HS-5 (cell line): ENCODE results near the gene IPO4.
"Not testable (repeated sequence)": the region's sequence is repeated elsewhere in the genome, so short reads cannot be mapped to it uniquely, and the experiment has no call there.

Experiments used
- DNase-seq: peaks from one replicate; pipeline ENCODE4 v3.0.0-alpha.2; 2012; ENCODE audit warnings: low read depth

Gene IPO4

DNA sequence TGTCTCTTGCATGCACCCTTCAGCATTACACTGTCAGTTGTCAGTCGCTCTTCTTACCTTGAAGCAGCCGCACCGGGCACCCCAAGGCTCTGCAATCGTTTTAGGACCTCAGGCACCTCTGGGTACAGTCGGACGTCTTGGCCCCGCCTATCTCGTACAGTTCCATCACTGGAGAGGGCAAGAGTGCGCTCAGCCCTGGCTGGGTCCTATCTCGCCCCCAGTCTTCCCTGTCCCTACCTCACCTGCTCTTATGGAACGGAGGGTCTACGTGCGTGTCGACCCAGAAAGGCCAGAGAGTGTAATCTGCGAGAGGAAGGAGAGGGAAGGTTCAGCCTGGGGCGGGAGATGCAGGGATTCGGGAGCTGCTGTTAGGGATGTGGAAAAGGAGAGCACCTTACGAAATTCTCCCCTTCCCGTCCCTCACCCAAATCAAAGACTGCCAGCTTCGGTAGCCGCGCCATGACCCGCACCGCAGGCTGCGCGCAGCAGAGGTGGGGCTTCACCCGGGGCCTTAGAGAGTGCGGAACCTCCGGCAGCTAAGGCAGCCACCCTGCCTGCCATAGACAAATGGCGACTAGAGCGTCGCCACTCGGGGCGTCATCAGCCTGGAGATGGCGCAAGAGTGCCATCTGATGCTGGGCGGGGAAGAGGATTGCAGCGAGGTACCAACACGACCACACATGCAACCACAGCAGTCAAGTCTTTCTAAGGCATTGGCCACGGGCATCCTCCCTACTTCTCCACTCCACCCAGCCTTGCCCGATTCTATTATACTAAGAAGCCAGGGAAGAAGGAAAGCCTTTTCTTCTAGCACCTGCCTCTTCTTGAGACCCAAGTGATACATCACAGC is 27.1 kb upstream of the IPO4 start, which contains the start of gene MDP1:
Gene MDP1, minus strand, starts transcription at position 572 of the 850 bp plus-strand sequence. Its CDS starts 111 bp downstream, at position 461.
- peak; percentile 64 for DNase-seq

- no peak for DNase-seq
These were observed 25.4 kb upstream of the IPO4 start for GRCh38 chr14:24213866-24214662.

GRCh38 chr14:24212924-24213865 is 24.6 kb upstream of the IPO4 start, which contains the start of gene CHMP4A:
Gene CHMP4A (minus strand): TSS chr14:24213488. CDS start chr14:24213439, 49 bp downstream.
- DNase-seq, result peak; percentile 85

- DNase-seq, result no peak
These were observed 22.7 kb upstream of the IPO4 start for GRCh38 chr14:24211311-24211710.

DNA sequence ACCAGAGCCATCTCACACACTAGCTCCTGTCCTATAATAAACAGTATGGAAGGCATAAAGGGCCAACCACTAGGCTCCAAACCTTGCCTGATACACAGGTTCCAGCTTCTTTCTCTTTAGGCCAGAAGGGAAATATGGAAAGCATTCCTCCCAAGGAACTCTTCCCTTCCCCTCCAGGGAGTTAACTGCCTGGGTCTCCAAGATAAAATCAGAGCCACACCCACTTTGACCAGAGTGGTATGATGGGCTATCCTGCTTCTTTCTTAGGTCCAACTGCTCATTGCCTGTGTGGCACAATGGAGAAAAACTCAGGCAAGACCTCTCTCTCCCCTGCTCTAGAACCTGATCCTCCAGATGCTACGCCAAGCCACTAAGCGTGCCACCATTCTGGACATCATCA is 19.0 kb upstream of the IPO4 start:
- no peak for DNase-seq

GRCh38 chr14:24207104-24207551 is 18.5 kb upstream of the IPO4 start:
- DNase-seq, result no peak

DNA sequence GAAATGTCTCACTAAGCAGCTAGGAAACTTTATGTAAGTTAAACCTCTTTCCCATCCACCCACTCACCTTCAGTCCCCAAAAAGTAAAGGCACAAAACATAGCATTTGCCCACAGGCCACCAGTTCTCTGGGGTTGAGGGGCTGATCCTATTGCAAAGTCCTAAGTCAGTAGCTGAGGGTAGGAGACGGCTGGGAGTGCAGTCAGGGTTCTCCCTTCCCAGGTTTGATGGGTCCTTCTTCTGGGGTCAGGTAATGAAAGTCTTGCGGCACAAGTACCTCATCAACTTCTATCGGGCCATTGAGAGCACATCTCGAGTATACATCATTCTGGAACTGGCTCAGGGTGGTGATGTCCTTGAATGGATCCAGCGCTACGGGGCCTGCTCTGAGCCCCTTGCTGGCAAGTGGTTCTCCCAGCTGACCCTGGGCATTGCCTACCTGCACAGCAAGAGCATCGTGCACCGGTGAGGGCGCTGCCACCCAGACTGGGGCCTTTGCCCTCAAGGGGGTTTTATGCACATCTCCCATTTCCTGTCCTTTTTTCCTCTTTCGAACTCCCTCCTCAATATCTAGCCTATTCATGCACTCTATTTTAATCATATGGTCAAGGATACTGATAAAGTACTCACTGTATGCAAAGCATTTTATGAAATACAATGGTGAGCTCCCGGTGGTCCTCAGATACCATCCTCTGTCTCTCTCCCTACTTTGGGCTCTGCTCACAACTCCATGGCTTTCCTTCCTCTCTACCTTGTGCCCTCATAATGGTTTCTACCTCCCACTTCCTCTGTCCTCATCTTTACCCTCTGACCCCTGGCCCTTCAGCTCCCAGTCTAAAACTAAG is 17.9 kb upstream of the IPO4 start:
- no peak for DNase-seq

- DNase-seq, result no peak
These were observed 15.8 kb upstream of the IPO4 start for GRCh38 chr14:24204163-24205146.

- not testable (repeated sequence) for DNase-seq
These were observed 14.8 kb upstream of the IPO4 start for GRCh38 chr14:24203249-24203886.

- not testable (repeated sequence) for DNase-seq
These were observed 13.9 kb upstream of the IPO4 start for GRCh38 chr14:24202538-24202937.

DNA sequence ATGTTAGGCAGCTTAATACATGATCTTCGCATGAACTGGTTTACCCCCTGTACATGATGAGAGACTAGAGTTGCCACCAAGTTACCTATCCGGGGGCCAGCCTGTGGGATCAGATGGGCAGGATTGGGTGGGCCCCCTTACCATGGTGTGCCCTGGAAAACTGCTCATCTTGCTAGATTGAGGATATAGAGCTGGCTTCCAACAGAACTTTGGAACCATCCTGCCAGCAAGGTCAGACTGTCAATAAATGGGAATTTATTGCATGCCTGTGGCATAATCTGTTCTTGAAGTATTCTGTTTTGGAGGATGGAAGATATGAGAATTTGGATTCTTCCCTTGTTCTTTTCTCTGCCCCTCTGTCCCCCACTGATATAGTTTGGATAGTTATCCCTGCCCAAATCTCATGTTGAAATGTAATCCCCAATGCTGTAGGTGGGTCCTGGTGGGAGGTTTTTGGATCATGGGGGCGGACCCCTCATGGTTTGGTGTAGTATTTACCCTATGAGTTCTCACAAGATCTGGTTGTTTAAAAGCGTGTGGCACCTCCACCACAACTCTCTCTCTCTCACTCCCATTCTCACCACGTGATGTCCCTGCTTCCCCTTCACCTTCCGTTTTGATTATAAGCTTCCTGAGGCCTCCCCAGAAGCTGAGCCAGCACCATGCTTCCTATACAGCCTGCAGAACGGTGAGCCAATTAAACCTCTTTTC is 10.4 kb upstream of the IPO4 start:
- no peak for DNase-seq

DNA sequence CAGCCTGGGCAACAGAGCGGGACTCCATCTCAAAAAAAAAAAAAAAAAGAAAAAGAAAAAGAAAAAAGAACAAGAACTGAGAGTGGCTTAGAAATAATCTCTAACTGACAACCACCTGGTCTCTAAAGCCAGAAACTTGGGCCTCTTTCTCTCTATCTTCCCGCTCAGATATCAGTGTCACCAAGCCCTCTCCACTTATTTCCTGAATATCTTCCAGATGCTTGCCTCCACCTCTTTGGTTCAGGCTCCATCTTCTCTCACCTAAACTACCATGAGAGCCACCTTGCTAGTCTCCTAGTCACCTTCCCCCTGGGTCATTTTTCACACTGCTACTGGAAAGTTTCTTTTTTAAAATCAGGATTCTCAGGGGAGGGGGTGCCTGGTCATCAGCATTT is 8.4 kb upstream of the IPO4 start:
- no peak for DNase-seq

DNA sequence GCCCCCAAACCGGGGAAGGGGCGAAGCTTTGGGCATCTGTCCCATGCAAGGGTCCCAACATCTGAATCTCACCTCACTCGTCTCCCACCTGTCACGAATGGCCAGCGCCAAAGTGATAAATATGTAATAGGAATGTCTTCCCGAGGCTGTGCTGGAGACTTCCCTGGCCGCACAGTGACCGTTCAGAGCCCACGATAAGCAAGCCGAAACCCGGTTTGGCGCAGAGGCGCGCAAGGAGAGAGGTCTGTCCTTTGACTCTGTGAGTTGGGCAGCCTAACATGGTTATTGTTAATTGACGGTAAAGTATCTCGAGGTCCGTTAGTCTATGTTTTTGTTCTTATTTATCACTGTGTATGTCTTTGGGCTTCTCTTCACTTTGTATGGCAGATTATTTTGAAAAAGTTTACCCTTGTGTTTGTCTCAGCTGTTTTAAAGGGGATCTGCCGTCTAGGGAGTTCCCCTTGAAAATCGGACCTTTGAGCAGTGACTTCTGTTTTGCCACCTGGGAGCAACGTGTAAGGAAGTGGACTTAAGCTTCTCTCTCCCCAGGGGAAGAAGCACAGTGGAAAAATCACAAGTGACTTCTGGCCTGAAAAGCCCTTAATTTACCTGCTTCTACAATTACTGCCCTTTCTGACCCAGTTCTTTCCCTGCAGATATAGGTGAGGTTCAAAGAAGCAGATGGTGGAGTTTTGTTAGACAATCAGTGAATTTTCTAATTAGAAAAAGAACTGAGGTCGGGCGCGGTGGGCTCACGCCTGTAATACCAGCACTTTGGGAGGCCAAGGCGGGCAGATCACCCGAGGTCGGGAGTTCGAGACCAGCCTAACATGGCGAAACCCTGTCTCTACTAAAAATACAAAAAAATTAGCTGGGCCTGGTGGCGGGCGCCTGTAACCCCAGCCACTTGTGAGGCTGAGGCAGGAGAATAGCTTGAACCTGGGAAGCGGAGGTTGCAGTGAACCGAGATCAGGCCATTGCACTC is 7.7 kb upstream of the IPO4 start:
- no peak for DNase-seq

DNA sequence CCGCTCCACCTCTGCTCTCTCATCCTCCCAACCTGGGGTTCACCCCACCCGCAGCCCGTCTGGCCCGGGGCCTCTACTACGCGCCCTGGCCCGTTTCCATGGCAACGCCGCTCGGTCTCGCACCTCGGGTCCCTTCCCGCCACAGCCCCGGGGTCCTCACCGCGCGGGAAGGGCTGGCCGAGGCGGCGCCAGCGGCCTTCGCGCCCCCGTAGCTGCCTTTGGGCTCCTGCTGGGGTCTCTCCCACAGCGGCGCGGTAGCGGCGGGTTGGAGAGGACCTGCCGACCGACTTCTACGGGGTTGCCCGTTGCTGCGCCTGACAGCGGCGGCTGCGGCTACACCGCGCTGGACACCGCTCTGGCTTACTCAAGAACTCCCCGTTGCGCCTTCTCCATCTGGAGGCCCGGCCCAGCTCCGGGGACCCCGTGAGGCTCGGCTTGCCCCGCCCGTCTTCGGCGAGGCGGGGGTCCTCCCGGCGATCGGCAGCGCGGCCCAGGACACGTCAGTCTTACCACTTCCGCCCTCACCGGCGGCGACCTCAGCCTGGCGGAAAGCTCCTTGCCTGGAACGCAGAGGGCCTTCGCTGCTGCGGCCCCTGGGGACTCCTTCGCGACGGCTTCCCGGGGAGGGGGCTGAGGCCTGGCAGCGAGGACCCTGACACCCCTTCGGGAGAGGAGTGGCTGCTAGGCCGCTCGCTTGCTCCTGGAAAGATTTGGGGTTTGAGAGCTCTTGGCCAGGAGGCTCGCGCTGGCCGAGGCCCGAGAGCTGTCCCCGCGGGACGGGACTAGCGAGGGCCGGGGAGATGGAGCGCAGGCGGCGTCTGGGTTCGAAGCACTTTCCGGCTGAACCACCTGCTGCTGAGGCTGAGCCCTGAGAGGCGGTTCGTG is 6.8 kb upstream of the IPO4 start, which contains the start of gene TM9SF1:
Gene TM9SF1, minus strand, starts transcription at position 256 of the 885 bp plus-strand sequence. CDS start 422 bp downstream, outside the sequence.
- DNase-seq, result peak; percentile 46

GRCh38 chr14:24194873-24195185 is 6.2 kb upstream of the IPO4 start:
- DNase-seq, result no peak
